SK-N-SH (cell line): ENCODE results near the gene SLC7A1. TPM values are rescaled to one million over a fixed set of nuclear protein-coding genes. Genes with fewer than 3 reads are reported as not detected.

Experiments used
- CTCF ChIA-PET: fragments of 300-600, 350-600 bp; formaldehyde crosslinking; extraction: SDS; loops from one replicate; lab custom pipeline; 2021; lab: Yijun Ruan, JAX
- POLR2A ChIA-PET: fragments of 350-600 bp; sonication (Branson Sonifier 250); formaldehyde crosslinking; extraction: SDS; loops from one replicate; lab custom pipeline; 2020; ENCODE audit warnings: antibody characterized with exemption, inconsistent platforms; lab: Yijun Ruan, JAX
- DNase-seq: peaks from one replicate; pipeline ENCODE4 v3.0.0; 2012
- H2AFZ ChIP-seq: fragments of 200-600 bp; sonication (generic); 2 replicates; pipeline ENCODE4 v1.8.1; 2016; ENCODE audit warnings: antibody characterized with exemption, mild to moderate bottlenecking, low read depth
- H3F3A ChIP-seq: fragments of 200-600 bp; sonication (generic); replicated peaks from 2 replicates; pipeline ENCODE3; 2016; ENCODE audit warnings: antibody characterized with exemption, mild to moderate bottlenecking; ENCODE audit not compliant: insufficient read depth
- H3K27ac ChIP-seq, 2 experiments: fragments of 200-500 bp in 1 of 2; fragments of 200-600 bp in 1 of 2; sonication (Bioruptor generic) in 1 of 2; sonication (generic), shearing (Covaris generic) in 1 of 2; 2 replicates each; pipeline versions ENCODE4 v1.5.1 to v1.6.1; 2014 to 2016; ENCODE audit warnings: low read depth in 2 of 2, inconsistent platforms in 1 of 2, low read length in 1 of 2, mild to moderate bottlenecking in 1 of 2, mixed read lengths in 1 of 2
- H3K27me3 ChIP-seq: fragments of 200-600 bp; sonication (generic), shearing (Covaris generic); 2 replicates; pipeline ENCODE4 v1.6.1; 2016; ENCODE audit warnings: mixed run types; ENCODE audit not compliant: insufficient read depth
- H3K36me3 ChIP-seq, 2 experiments: fragments of 200-500 bp in 1 of 2; fragments of 200-600 bp in 1 of 2; sonication (Bioruptor generic) in 1 of 2; sonication (generic) in 1 of 2; replicated peaks in 1 of 2; 2 replicates each; pipeline versions ENCODE3 to v1.5.1; 2014 to 2016; ENCODE audit warnings: low read length in 1 of 2, mild to moderate bottlenecking in 1 of 2; ENCODE audit not compliant: insufficient read depth in 2 of 2, control insufficient read depth in 1 of 2
- H3K4me1 ChIP-seq, 2 experiments: fragments of 200-500 bp in 1 of 2; fragments of 200-600 bp in 1 of 2; sonication (Bioruptor generic) in 1 of 2; sonication (generic), shearing (Covaris generic) in 1 of 2; 2 replicates each; pipeline versions ENCODE4 v1.5.1 to v1.6.1; 2014 to 2016; ENCODE audit warnings: low read depth in 1 of 2, low read length in 1 of 2, mixed run types in 1 of 2; ENCODE audit not compliant: insufficient read depth in 2 of 2, control insufficient read depth in 1 of 2
- H3K4me2 ChIP-seq: fragments of 200-600 bp; sonication (generic), shearing (Covaris generic); 2 replicates; pipeline ENCODE4 v1.6.1; 2017; ENCODE audit warnings: mixed run types
- H3K4me3 ChIP-seq, 2 experiments: fragments of 200-500 bp in 1 of 2; fragments of 200-600 bp in 1 of 2; sonication (Bioruptor generic) in 1 of 2; sonication (generic), shearing (Covaris generic) in 1 of 2; 2 replicates each; pipeline versions ENCODE4 v1.5.1 to v1.8.1; 2014 to 2016; ENCODE audit warnings: low read depth in 2 of 2, inconsistent platforms in 1 of 2, low read length in 1 of 2, mild to moderate bottlenecking in 1 of 2, mixed read lengths in 1 of 2, moderate library complexity in 1 of 2
- H3K79me2 ChIP-seq: fragments of 200-600 bp; sonication (generic); 2 replicates; pipeline ENCODE4 v1.8.1; 2017; ENCODE audit warnings: mild to moderate bottlenecking; ENCODE audit not compliant: insufficient read depth
- H3K9ac ChIP-seq: fragments of 200-600 bp; sonication (generic); 2 replicates; pipeline ENCODE4 v1.6.1; 2017; ENCODE audit warnings: mixed run types
- H3K9me2 ChIP-seq: fragments of 200-600 bp; sonication (generic); 2 replicates; pipeline ENCODE4 v1.6.1; 2017; ENCODE audit warnings: mixed run types
- H3K9me3 ChIP-seq: fragments of 200-600 bp; sonication (generic); 2 replicates; pipeline ENCODE4 v1.6.1; 2017; ENCODE audit warnings: mixed run types, mild to moderate bottlenecking, moderate library complexity
- H4K20me1 ChIP-seq: fragments of 200-600 bp; sonication (generic); 2 replicates; pipeline ENCODE4 v1.6.1; 2017; ENCODE audit warnings: mild to moderate bottlenecking, mixed run types; ENCODE audit not compliant: insufficient read depth
- EZH2phosphoT487 ChIP-seq: fragments of 200-600 bp; sonication (generic); IDR thresholded peaks from 2 replicates; pipeline ENCODE4 v1.6.1; 2017; ENCODE audit warnings: low read depth, mixed run types, mild to moderate bottlenecking, antibody characterized with exemption, moderate library complexity, borderline replicate concordance
- FOSL2 ChIP-seq: IDR thresholded peaks from 2 replicates; pipeline ENCODE4 v1.4.0; 2012; ENCODE audit warnings: low read depth, mild to moderate bottlenecking, moderate library complexity, borderline replicate concordance
- GABPA ChIP-seq: IDR thresholded peaks from 2 replicates; pipeline ENCODE4 v1.4.0; 2012; ENCODE audit warnings: low read depth, mild to moderate bottlenecking
- MEF2A ChIP-seq: IDR thresholded peaks from 2 replicates; pipeline ENCODE4 v1.4.0; 2012; ENCODE audit warnings: low read depth, borderline replicate concordance
- NFIC ChIP-seq: IDR thresholded peaks from 2 replicates; pipeline ENCODE4 v1.4.0; 2012; ENCODE audit warnings: borderline replicate concordance
- RCOR1 ChIP-seq: fragments of 150-350 bp; IDR thresholded peaks from 2 replicates; pipeline ENCODE4 v1.6.1; 2017; ENCODE audit warnings: antibody characterized with exemption, low read length
- RFX5 ChIP-seq: IDR thresholded peaks from 2 replicates; pipeline ENCODE4 v1.6.1; 2012; ENCODE audit warnings: mild to moderate bottlenecking, improper control_type of control experiment, low read length
- TCF12 ChIP-seq: IDR thresholded peaks from 2 replicates; pipeline ENCODE4 v1.4.0; 2012
- WGBS: methylation state at CpG from one replicate; pipeline ENCODE4 v1.1.6; 2017; ENCODE audit warnings: low lambda C conversion rate; 5-methylcytosine and 5-hydroxymethylcytosine counted together
- polyA plus RNA-seq, 3 experiments: library from polyadenylated mRNA; depleted of rRNA; stranded (reverse); fragments of >200 nt; gene quantifications; 2 replicates each; pipeline ENCODE4 v1.2.3, GENCODE V29; 2012
- TF ChIP-seq, protein P1 (sequence below): fragments of 150-350 bp; IDR thresholded peaks from 2 replicates; pipeline ENCODE4 v1.6.1; 2017; ENCODE audit warnings: antibody characterized with exemption, low read length, low read depth, borderline replicate concordance
- TF ChIP-seq, protein P2 (sequence below): IDR thresholded peaks from 2 replicates; pipeline ENCODE4 v1.4.0; 2012; ENCODE audit warnings: low read depth, borderline replicate concordance
- TF ChIP-seq, protein P3 (sequence below): IDR thresholded peaks from 2 replicates; pipeline ENCODE4 v1.4.0; 2012; ENCODE audit warnings: low read depth, borderline replicate concordance
- TF ChIP-seq, protein P4 (sequence below): IDR thresholded peaks from 2 replicates; pipeline ENCODE4 v1.6.1; 2012; ENCODE audit warnings: mild to moderate bottlenecking, low read depth, low read length, moderate library complexity

Gene SLC7A1
- polyA plus RNA-seq, 1 of the 3 experiments (the other 2 are of a cell fraction), result 14.0 TPM

DNA sequence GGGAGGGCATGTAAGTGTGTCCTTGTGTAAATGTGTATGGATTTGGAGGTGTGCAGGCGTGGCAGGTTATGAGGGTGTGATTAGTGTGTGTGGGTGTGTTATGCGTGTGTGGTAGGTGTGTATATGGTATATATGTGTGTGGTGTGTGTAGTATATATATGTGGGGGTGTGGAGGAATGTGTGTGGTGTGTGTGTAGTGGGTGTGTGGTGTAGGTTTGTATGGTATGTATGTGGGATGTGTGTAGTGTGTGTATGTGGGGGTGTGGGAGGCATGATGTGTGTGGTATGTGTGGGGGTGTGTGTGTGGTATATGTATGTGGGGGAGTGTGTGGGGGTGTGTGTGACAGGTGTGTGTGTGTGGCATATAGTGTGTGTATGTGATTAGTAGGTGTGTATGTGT lies 104.2 kb downstream of the SLC7A1 start:
- H3K9me2 ChIP-seq, result no peaks in the 10 kb centered on the region
- 50% methylated on average over 2 of the region's 2 CpGs for WGBS
- H3K4me1 ChIP-seq, result peaks cover 0 to 2% of the 10 kb centered on the region in 2 experiments; a peak in 1 of 4 replicates
- H3F3A ChIP-seq, result no peaks in the 10 kb centered on the region
- H3K9ac ChIP-seq, result no peak overlapping the region
- H3K4me2 ChIP-seq, result no peak overlapping the region
- no peaks in the 10 kb centered on the region for H4K20me1 ChIP-seq
- ChIA-PET POLR2A (no interaction called here), CTCF (no interaction called here)
- H3K79me2 ChIP-seq, result no peaks in the 10 kb centered on the region
- H3K27me3 ChIP-seq, result no peaks in the 10 kb centered on the region
- TF ChIP-seq GABPA, result no peak
- TF ChIP-seq TCF12, result no peak
- TF ChIP-seq, protein P1, sequence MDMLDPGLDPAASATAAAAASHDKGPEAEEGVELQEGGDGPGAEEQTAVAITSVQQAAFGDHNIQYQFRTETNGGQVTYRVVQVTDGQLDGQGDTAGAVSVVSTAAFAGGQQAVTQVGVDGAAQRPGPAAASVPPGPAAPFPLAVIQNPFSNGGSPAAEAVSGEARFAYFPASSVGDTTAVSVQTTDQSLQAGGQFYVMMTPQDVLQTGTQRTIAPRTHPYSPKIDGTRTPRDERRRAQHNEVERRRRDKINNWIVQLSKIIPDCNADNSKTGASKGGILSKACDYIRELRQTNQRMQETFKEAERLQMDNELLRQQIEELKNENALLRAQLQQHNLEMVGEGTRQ, result no peak
- no peak for TF ChIP-seq FOSL2
- TF ChIP-seq NFIC, result no peak
- TF ChIP-seq, protein P2, sequence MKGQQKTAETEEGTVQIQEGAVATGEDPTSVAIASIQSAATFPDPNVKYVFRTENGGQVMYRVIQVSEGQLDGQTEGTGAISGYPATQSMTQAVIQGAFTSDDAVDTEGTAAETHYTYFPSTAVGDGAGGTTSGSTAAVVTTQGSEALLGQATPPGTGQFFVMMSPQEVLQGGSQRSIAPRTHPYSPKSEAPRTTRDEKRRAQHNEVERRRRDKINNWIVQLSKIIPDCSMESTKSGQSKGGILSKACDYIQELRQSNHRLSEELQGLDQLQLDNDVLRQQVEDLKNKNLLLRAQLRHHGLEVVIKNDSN, result no peak
- TF ChIP-seq RFX5, result no peak
- TF ChIP-seq RCOR1, result no peak
- TF ChIP-seq, protein P3, sequence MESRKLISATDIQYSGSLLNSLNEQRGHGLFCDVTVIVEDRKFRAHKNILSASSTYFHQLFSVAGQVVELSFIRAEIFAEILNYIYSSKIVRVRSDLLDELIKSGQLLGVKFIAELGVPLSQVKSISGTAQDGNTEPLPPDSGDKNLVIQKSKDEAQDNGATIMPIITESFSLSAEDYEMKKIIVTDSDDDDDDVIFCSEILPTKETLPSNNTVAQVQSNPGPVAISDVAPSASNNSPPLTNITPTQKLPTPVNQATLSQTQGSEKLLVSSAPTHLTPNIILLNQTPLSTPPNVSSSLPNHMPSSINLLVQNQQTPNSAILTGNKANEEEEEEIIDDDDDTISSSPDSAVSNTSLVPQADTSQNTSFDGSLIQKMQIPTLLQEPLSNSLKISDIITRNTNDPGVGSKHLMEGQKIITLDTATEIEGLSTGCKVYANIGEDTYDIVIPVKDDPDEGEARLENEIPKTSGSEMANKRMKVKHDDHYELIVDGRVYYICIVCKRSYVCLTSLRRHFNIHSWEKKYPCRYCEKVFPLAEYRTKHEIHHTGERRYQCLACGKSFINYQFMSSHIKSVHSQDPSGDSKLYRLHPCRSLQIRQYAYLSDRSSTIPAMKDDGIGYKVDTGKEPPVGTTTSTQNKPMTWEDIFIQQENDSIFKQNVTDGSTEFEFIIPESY, result no peak
- TF ChIP-seq MEF2A, result no peak
- TF ChIP-seq EZH2phosphoT487, result no peak
- no peak for DNase-seq
- H3K36me3 ChIP-seq, result no peaks in the 10 kb centered on the region
- H3K9me3 ChIP-seq, result no peaks in the 10 kb centered on the region
- no peak overlapping the region for H3K4me3 ChIP-seq
- H3K27ac ChIP-seq, result no peak overlapping the region
- no peak overlapping the region for H2AFZ ChIP-seq

DNA sequence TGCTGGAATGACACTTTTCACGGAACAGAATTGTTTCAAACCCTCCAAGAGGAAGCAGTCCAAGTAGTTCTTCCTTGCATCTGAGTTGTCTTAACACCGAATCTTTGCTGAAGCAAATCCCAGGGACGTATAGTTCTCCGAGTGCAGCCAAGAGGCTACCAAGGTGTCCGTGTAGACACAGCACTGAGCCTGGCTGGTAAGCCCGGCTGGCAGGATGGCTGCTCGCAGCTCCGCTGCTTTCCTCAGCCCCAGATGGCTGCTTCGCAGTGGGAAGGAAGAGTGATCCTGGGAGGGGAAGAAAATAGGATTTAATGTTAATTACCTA lies 105.0 kb downstream of the SLC7A1 start:
- H3K4me1 ChIP-seq, result peaks cover 0 to 2% of the 10 kb centered on the region in 2 experiments; a peak in 1 of 4 replicates
- no peaks in the 10 kb centered on the region for H3K27me3 ChIP-seq
- WGBS, result 88% methylated on average over 9 of the region's 9 CpGs
- no peak overlapping the region for H2AFZ ChIP-seq
- no peaks in the 10 kb centered on the region for H3K79me2 ChIP-seq
- CTCF ChIA-PET, result interaction anchor here (0.7 to 4.4 kb wide), 3 partner anchors 17 to 24 kb away, joined by 3 to 21 read pairs (median 3); no protein-coding TSS in a partner anchor
- no peak for DNase-seq
- no peak overlapping the region for H3K9ac ChIP-seq
- no peaks in the 10 kb centered on the region for H4K20me1 ChIP-seq
- POLR2A ChIA-PET, result no interaction called here
- no peaks in the 10 kb centered on the region for H3K36me3 ChIP-seq
- no peak for TF ChIP-seq NFIC
- TF ChIP-seq, protein P4, sequence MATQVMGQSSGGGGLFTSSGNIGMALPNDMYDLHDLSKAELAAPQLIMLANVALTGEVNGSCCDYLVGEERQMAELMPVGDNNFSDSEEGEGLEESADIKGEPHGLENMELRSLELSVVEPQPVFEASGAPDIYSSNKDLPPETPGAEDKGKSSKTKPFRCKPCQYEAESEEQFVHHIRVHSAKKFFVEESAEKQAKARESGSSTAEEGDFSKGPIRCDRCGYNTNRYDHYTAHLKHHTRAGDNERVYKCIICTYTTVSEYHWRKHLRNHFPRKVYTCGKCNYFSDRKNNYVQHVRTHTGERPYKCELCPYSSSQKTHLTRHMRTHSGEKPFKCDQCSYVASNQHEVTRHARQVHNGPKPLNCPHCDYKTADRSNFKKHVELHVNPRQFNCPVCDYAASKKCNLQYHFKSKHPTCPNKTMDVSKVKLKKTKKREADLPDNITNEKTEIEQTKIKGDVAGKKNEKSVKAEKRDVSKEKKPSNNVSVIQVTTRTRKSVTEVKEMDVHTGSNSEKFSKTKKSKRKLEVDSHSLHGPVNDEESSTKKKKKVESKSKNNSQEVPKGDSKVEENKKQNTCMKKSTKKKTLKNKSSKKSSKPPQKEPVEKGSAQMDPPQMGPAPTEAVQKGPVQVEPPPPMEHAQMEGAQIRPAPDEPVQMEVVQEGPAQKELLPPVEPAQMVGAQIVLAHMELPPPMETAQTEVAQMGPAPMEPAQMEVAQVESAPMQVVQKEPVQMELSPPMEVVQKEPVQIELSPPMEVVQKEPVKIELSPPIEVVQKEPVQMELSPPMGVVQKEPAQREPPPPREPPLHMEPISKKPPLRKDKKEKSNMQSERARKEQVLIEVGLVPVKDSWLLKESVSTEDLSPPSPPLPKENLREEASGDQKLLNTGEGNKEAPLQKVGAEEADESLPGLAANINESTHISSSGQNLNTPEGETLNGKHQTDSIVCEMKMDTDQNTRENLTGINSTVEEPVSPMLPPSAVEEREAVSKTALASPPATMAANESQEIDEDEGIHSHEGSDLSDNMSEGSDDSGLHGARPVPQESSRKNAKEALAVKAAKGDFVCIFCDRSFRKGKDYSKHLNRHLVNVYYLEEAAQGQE, result no peak
- TF ChIP-seq GABPA, result no peak
- TF ChIP-seq RCOR1, result no peak
- no peaks in the 10 kb centered on the region for H3K9me3 ChIP-seq
- H3K4me2 ChIP-seq, result no peak overlapping the region
- H3K27ac ChIP-seq, result no peak overlapping the region
- H3K4me3 ChIP-seq, result no peak overlapping the region
- no peaks in the 10 kb centered on the region for H3F3A ChIP-seq
- H3K9me2 ChIP-seq, result no peaks in the 10 kb centered on the region
